ENCODE measurements around the gene C1orf105. TPM values are rescaled to one million over a fixed set of nuclear protein-coding genes. Genes with fewer than 3 reads are reported as not detected.

C1orf105 gene
- total and polyA plus RNA-seq, 10 of the 15 experiments (the other 5 are each of a cell fraction or from before 2014, with no cell fraction given): not detected

GRCh38 chr1:172380441-172381244 is 39.8 kb upstream of the C1orf105 start (continued):
- no peak for TF ChIP-seq ZBTB33 (IDR thresholded peaks at IDR 0.05)
- no peak for TF ChIP-seq GATAD2B (conservative IDR thresholded peaks at IDR 0.05; ENCODE audit: low read depth)
- no peak for TF ChIP-seq TCF7 (IDR thresholded peaks at IDR 0.05; ENCODE audit: borderline replicate concordance)
- TF ChIP-seq DPF2 (IDR thresholded peaks at IDR 0.05): no peak
- TF ChIP-seq BRCA1 (IDR thresholded peaks at IDR 0.05; ENCODE audit: low read depth, low read length): no peak
- no peak for TF ChIP-seq TARDBP (IDR thresholded peaks at IDR 0.05; ENCODE audit: borderline replicate concordance)
- peak; percentile 60; the same call in 1 of the 2 replicates for TF ChIP-seq BCL11A (IDR thresholded peaks at IDR 0.05; ENCODE audit: low read depth, low read length)
- no peak for TF ChIP-seq ZBTB4 (CRISPR knock-in tag; IDR thresholded peaks at IDR 0.05)
- peak; percentile 68 for TF ChIP-seq NFIC (IDR thresholded peaks at IDR 0.05; ENCODE audit: low read depth, low read length)
- TF ChIP-seq HDAC6 (IDR thresholded peaks at IDR 0.05; ENCODE audit: unreplicated experiment): no peak
- TF ChIP-seq CEBPB (IDR thresholded peaks at IDR 0.05; ENCODE audit: borderline replicate concordance in 1 of 2, low read depth in 2 of 2, low read length in 2 of 2): no peak
- TF ChIP-seq TCF3 (IDR thresholded peaks at IDR 0.05; ENCODE audit: borderline replicate concordance, insufficient read depth, low read depth, low read length): no peak
- no peak; the same call in 1 of the 2 replicates for TF ChIP-seq IKZF1 (conservative IDR thresholded peaks at IDR 0.05)
- peak; percentile 43; the same call in 1 of the 2 replicates for TF ChIP-seq CBX5 (IDR thresholded peaks at IDR 0.05; ENCODE audit: low read depth)
- TF ChIP-seq SP1 (IDR thresholded peaks at IDR 0.05; ENCODE audit: low read depth, low read length): peak; percentile 28
- no peak for TF ChIP-seq IRF3 (IDR thresholded peaks at IDR 0.05)
- peak; percentile 77 for TF ChIP-seq MLLT1 (IDR thresholded peaks at IDR 0.05)
- TF ChIP-seq ATF3 (IDR thresholded peaks at IDR 0.05; ENCODE audit: borderline replicate concordance, extremely low read depth, low read depth, low read length): no peak
- no peak for TF ChIP-seq SMAD1 (IDR thresholded peaks at IDR 0.05; ENCODE audit: low read depth, partially characterized antibody)

Measured in GM12878 (cell line).